GM12874 (cell line): ENCODE results near the gene GABRB1.
A peak's percentile ranks its signal among the peaks of the same experiment; 100 is the strongest.

ENCODE experiments used
- TF ChIP-seq, protein P1 (sequence below): IDR thresholded peaks from 2 replicates; pipeline ENCODE4 v1.5.1; 2011; ENCODE audit warnings: low read depth, mild to moderate bottlenecking, control low read depth, low read length, moderate library complexity; ENCODE audit not compliant: insufficient read depth

Gene GABRB1

DNA sequence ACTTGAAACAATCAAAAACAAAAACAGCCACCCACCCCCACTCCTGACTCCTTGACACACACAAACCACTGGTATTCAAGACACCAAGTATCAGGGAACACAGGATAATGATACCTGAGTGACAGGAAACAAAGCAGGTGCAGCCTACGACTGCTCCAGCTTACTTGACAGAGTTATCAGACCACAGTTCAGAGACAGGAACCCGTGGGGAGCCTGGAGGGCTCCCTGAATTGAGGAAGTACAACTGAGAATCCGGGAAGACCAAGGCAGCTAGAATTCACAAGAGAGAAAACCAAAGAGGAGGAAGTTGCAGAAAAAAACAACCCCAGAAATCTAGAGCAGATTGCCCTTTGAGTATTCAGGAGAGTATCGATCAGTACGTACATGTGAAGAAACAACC, 411.6 kb downstream of the GABRB1 start:
- TF ChIP-seq, protein P1, sequence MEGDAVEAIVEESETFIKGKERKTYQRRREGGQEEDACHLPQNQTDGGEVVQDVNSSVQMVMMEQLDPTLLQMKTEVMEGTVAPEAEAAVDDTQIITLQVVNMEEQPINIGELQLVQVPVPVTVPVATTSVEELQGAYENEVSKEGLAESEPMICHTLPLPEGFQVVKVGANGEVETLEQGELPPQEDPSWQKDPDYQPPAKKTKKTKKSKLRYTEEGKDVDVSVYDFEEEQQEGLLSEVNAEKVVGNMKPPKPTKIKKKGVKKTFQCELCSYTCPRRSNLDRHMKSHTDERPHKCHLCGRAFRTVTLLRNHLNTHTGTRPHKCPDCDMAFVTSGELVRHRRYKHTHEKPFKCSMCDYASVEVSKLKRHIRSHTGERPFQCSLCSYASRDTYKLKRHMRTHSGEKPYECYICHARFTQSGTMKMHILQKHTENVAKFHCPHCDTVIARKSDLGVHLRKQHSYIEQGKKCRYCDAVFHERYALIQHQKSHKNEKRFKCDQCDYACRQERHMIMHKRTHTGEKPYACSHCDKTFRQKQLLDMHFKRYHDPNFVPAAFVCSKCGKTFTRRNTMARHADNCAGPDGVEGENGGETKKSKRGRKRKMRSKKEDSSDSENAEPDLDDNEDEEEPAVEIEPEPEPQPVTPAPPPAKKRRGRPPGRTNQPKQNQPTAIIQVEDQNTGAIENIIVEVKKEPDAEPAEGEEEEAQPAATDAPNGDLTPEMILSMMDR = no peak

DNA sequence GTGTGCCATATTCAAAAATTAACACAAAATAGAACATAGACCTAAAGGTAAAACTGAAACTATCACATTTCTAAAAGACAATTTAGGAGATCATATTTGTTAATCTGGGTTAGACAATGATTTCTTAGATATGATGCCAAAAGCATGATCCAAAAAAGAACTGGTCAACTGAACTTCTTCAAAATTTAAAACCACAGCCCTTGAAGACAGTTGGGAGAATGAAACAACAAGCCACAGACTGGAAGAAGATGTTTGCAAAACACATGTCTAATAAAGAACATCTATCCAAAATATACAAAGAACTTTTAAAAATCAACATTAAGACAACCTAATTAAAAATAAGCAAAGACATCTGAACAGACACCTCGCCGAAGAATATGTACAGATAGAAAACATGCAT, 412.7 kb downstream of the GABRB1 start:
- TF ChIP-seq, protein P1 = no peak

GRCh38 chr4:47451657-47452056, 420.3 kb downstream of the GABRB1 start:
- TF ChIP-seq, protein P1 = no peak

DNA sequence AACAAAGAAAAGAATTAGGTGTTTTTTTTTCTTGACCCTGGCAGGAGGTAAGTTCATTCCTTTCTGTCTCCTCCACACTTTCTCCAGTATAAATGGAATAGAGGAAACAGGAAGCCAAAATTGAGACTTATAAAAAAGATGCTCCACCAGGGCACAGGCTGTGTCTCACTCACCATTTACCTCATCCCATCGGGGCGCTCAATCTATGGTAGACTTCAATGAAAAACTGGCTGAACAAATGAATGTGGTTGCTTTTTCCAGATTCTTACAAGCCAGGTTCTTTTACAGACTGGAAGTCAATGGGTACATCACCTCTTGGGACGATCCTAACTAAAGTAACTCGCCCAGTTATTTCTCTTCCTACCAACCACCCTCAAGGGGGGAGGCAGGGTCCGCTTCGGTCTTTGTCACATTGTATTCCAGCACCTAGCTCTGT, 431.4 kb downstream of the GABRB1 start:
- TF ChIP-seq, protein P1 = no peak

- TF ChIP-seq, protein P1 = peak; percentile 33; the same call in 1 of the 2 replicates
Measured at GRCh38 chr4:47463235-47463956, 432.0 kb downstream of the GABRB1 start, which contains the start of gene COMMD8. TSS of gene COMMD8 (minus strand) at chr4:47463702. CDS start at chr4:47463651, 51 bp downstream.

GRCh38 chr4:47465004-47465403, 433.6 kb downstream of the GABRB1 start:
- TF ChIP-seq, protein P1 = no peak

DNA sequence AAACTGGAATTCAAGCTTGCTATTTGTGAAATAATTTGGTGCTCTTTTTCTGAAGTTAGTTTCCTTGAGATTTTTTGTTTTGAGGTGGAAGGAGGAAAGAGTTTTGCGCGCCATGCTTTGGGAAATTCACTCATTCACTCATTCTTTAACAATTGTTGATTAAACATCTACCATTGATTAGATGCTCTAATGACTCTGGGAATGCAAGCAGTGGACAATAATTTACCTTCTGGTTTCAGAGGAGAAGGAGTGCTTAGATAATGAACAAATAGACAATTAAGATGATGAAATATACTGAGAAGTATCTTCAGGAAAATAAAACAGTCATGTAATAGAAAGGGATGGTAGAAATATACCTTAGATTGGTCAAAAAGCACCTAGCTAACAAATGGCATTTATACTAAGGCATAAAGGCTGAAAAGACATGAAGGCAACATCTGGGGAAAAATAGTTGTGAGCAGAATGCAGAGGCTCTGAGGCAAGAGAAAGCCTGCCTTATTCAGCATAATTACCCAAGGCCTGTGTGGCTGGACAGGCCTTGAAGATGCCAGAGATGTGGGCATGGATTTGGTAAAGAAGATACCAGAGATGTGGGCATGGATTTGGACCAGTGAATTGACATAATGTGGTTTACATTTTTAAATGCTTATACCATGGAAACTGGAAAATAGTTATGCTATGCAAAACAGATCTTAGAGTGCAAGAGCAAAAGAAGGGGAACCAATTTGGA, 434.9 kb downstream of the GABRB1 start:
- TF ChIP-seq, protein P1 = no peak
